K562 (cell line): ENCODE measurements around the gene POLR3H.

Experiments
- DNMT1 ChIP-seq: fragments of 450-650 bp; IDR thresholded peaks from 2 replicates; pipeline ENCODE4 v1.6.1; 2016; ENCODE audit warnings: antibody characterized with exemption, mild to moderate bottlenecking
- GABPA ChIP-seq: fragments of 200-800 bp; sonication (Bioruptor generic); conservative IDR thresholded peaks from 2 replicates; pipeline ENCODE4 v1.6.1; 2016; ENCODE audit warnings: low read depth, missing genetic modification characterization, missing compliant biosample characterization
- L3MBTL2 ChIP-seq: fragments of 450-650 bp; IDR thresholded peaks from 2 replicates; pipeline ENCODE4 v1.6.1; 2016; ENCODE audit warnings: mild to moderate bottlenecking, moderate library complexity
- MCM3 ChIP-seq: fragments of 450-650 bp; IDR thresholded peaks from 2 replicates; pipeline ENCODE4 v1.6.1; 2016
- SMAD3 ChIP-seq: fragments of 450-650 bp; formaldehyde crosslinking; conservative IDR thresholded peaks from 2 replicates; pipeline ENCODE4 v1.4.0; 2020; ENCODE audit warnings: mild to moderate bottlenecking
- ZNF212 ChIP-seq: fragments of 450-650 bp; formaldehyde crosslinking; IDR thresholded peaks from 2 replicates; pipeline ENCODE4 v1.4.0; 2020; ENCODE audit warnings: mild to moderate bottlenecking

GRCh38 chr22:41556561-41556960 is 12.3 kb upstream of the POLR3H start:
- TF ChIP-seq GABPA (no peak), SMAD3 (no peak), L3MBTL2 (no peak), DNMT1 (no peak), MCM3 (no peak), ZNF212 (CRISPR knock-in tag) (no peak)
